A673 (cell line): ENCODE measurements around the gene MYO1E. TPM values are rescaled to one million over a fixed set of nuclear protein-coding genes. Genes with fewer than 3 reads are reported as not detected.

Source experiments
- BruUV-seq: library from RNA; stranded (reverse); fragments of 400-500 nt; replicated peaks from 2 replicates; lab custom pipeline; 2021; lab: Mats Ljungman, UMichigan
- CTCF ChIA-PET: fragments of 300-600 bp; sonication (Branson Sonifier 250); formaldehyde crosslinking; loops from one replicate; lab custom pipeline; 2022; ENCODE audit warnings: antibody characterized with exemption; lab: Charles Lee
- POLR2A ChIA-PET: fragments of 300-600 bp; sonication (Branson Sonifier 250); formaldehyde crosslinking; loops from one replicate; lab custom pipeline; 2022; ENCODE audit warnings: antibody characterized with exemption; ENCODE audit not compliant: low non-redundant PET; lab: Charles Lee
- DNase-seq: peaks from one replicate; pipeline ENCODE4 v3.0.0-alpha.2; 2015; ENCODE audit warnings: low spot score
- H3K27ac ChIP-seq: fragments of 200-600 bp; sonication (generic); 2 replicates; pipeline ENCODE4 v1.5.1; 2016; ENCODE audit warnings: mixed run types, low read depth, mild to moderate bottlenecking, mixed read lengths, antibody characterized with exemption, low read length; ENCODE audit not compliant: poor library complexity, severe bottlenecking
- H3K27me3 ChIP-seq: fragments of 200-600 bp; sonication (generic); replicated peaks from 2 replicates; pipeline ENCODE4 v1.6.1; 2017; ENCODE audit warnings: mixed run types, low read depth, mild to moderate bottlenecking, mixed read lengths, antibody characterized with exemption, low read length; ENCODE audit not compliant: insufficient read depth, poor library complexity
- H3K36me3 ChIP-seq: fragments of 200-600 bp; sonication (generic); 2 replicates; pipeline ENCODE4 v1.6.1; 2016; ENCODE audit warnings: mixed run types, mild to moderate bottlenecking, mixed read lengths, antibody characterized with exemption, low read length; ENCODE audit not compliant: insufficient read depth, poor library complexity, severe bottlenecking
- H3K4me1 ChIP-seq: fragments of 200-600 bp; sonication (generic); 2 replicates; pipeline ENCODE4 v1.6.1; 2017; ENCODE audit warnings: mixed run types, mild to moderate bottlenecking, mixed read lengths, antibody characterized with exemption, low read length; ENCODE audit not compliant: insufficient read depth, poor library complexity, severe bottlenecking
- H3K4me3 ChIP-seq: fragments of 200-600 bp; sonication (generic); 2 replicates; pipeline ENCODE4 v1.5.1; 2016; ENCODE audit warnings: low read depth, mixed run types, mild to moderate bottlenecking, mixed read lengths, low read length; ENCODE audit not compliant: poor library complexity, severe bottlenecking
- H3K9me3 ChIP-seq: fragments of 200-600 bp; sonication (generic); 2 replicates; pipeline ENCODE4 v1.6.1; 2016; ENCODE audit warnings: mixed run types, low read depth, mild to moderate bottlenecking, mixed read lengths, antibody characterized with exemption, low read length; ENCODE audit not compliant: poor library complexity, severe bottlenecking
- CTCF ChIP-seq: fragments of 300-800, 200-600 bp; sonication (generic); conservative IDR thresholded peaks from 2 replicates; pipeline ENCODE4 v1.5.1; 2017; ENCODE audit warnings: low read depth, mild to moderate bottlenecking, antibody characterized with exemption, low read length, moderate library complexity, mixed read lengths
- EZH2 ChIP-seq: fragments of 200-600 bp; sonication (generic); IDR thresholded peaks from 2 replicates; pipeline ENCODE4 v1.6.1; 2017; ENCODE audit warnings: borderline replicate concordance, low read depth, mild to moderate bottlenecking, mixed read lengths, antibody characterized with exemption, low read length; ENCODE audit not compliant: poor library complexity, severe bottlenecking
- intact Hi-C: fragments of 100-400 bp; cut with micrococcal nuclease; formaldehyde crosslinking; loops from one replicate; pipeline ENCODE4 v1.10.0; 2022; ENCODE audit not compliant: unreplicated experiment
- total RNA-seq: library from RNA; stranded (reverse); gene quantifications from 2 replicates; pipeline ENCODE4 v1.2.3, GENCODE V29; 2021

Gene MYO1E
- total RNA-seq, 1 experiment from 2014 or later, result 7.9 TPM

- no peaks in the 10 kb centered on the region for H3K9me3 ChIP-seq
Measured at GRCh38 chr15:59237924-59238331, 134.7 kb downstream of the MYO1E start.

DNA sequence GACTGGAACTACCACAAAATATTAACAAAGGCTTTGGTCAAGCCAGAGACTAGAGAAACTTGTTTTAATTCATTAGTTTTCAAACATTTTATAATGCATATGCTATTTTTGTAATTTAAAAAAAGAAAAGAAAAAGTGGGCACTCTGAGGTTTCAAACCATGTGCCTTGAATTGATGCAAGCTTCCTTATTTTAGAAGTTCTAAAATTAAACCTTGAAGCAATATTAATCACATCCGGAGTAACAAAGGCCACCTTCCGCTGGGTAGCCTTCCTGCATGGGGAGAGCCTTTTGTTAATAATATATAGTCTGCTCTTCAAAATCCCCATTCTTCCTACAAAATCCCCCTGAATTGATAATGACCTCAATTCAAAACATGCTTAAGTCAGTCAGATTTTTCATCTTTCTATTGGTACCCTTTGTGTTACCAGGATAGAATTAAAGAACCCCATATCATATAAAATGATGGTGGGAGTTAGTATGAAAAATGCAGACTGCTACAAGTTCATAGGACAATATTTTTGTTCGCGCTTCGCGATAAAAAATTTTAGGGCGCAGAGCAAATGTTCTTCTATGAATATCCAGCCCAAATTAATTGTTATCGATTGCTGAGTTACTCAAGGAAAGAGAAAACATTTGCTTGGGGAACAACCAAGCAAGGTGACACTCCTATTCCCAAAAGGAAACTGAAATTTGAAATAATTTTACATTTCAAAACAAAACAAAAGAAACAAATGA, 135.4 kb downstream of the MYO1E start:
- H3K9me3 ChIP-seq, result no peaks in the 10 kb centered on the region
- H3K4me1 ChIP-seq, result peaks cover 5% of the 10 kb centered on the region
- intact Hi-C loops, result no loop called here
- POLR2A ChIA-PET, result interaction anchor here (0.6 kb wide), 1 partner anchor 66 kb away, joined by 3 read pairs; no protein-coding TSS in a partner anchor
- TF ChIP-seq EZH2 (no peak), CTCF (no peak)
- no peak overlapping the region for H3K27ac ChIP-seq
- BruUV-seq, result no TSS peak
- no peaks in the 10 kb centered on the region for H3K36me3 ChIP-seq
- H3K27me3 ChIP-seq, result no peaks in the 10 kb centered on the region
- no peak overlapping the region for H3K4me3 ChIP-seq
- CTCF ChIA-PET, result no interaction called here
- peak; percentile 41 for DNase-seq

More at GRCh38 chr15:59237924-59238331, 134.7 kb downstream of the MYO1E start:
- DNase-seq, result no peak
- no TSS peak for BruUV-seq
- Histone ChIP-seq H3K4me1 (peaks cover 5% of the 10 kb centered on the region), H3K27me3 (no peaks in the 10 kb centered on the region), H3K4me3 (no peak overlapping the region), H3K27ac (no peak overlapping the region), H3K36me3 (no peaks in the 10 kb centered on the region)
- intact Hi-C loops, result no loop called here
- ChIA-PET POLR2A (interaction anchor here (0.6 kb wide), 1 partner anchor 66 kb away, joined by 3 read pairs; no protein-coding TSS in a partner anchor), CTCF (no interaction called here)
- TF ChIP-seq CTCF (no peak), EZH2 (no peak)

DNA sequence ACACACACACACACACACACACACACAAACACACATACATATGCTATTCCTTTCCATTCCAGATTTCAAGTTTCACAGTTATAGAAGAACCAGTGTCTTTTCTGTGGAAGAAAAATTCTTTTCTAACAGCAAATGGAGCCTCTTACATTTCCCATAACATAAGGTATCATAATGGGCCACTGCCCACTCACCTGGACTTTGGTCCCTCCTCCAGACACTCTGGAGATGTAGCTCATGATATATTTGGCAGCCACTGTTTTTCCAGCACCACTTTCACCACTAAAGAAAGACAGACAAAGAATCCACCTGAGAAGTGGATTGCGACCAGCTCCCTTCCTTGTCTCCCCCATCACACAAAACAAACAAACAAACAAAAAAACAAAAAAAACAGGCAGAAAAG, 136.3 kb downstream of the MYO1E start:
- ChIA-PET POLR2A (no interaction called here), CTCF (no interaction called here)
- intact Hi-C loops, result no loop called here

More for the DNA sequence above, 136.3 kb downstream of the MYO1E start:
- Histone ChIP-seq H3K36me3 (no peaks in the 10 kb centered on the region), H3K4me3 (no peak overlapping the region), H3K9me3 (no peaks in the 10 kb centered on the region), H3K27me3 (no peaks in the 10 kb centered on the region), H3K4me1 (peaks cover 5% of the 10 kb centered on the region), H3K27ac (no peak overlapping the region)
- BruUV-seq, result no TSS peak
- DNase-seq, result no peak
- no peak for TF ChIP-seq CTCF
- TF ChIP-seq EZH2, result no peak
